ENCODE results near the gene ZDHHC7. TPM values are rescaled to one million over a fixed set of nuclear protein-coding genes. Genes with fewer than 3 reads are reported as not detected.

ZDHHC7 gene
- total and polyA plus RNA-seq, 9 donors, result 23.9 to 54.5 (median 32.7) TPM

GRCh38 chr16:85008271-85008670 is 3.1 kb downstream of the ZDHHC7 start:
- H3K4me1 ChIP-seq (ENCODE audit: insufficient read depth), result peaks cover 21% of the 10 kb centered on the region

GRCh38 chr16:85007496-85008214 is 3.7 kb downstream of the ZDHHC7 start:
- TF ChIP-seq EP300 (IDR thresholded peaks at IDR 0.05) (no peak), POLR2A (IDR thresholded peaks at IDR 0.05) (no peak), CTCF (IDR thresholded peaks at IDR 0.05) (no peak)
- WGBS, 3 donors, result 88 to 98% (median 95%) methylated on average over 7 of the region's 7 CpGs

More at GRCh38 chr16:85008271-85008670, 3.1 kb downstream of the ZDHHC7 start:
- H3K27me3 ChIP-seq, result no peaks in the 10 kb centered on the region
- TF ChIP-seq CTCF (IDR thresholded peaks at IDR 0.05) (no peak), POLR2A (IDR thresholded peaks at IDR 0.05) (no peak), EP300 (IDR thresholded peaks at IDR 0.05) (no peak)
- 83 to 98% (median 85%) methylated on average over 3 of the region's 3 CpGs for WGBS, 3 donors
- H3K9me3 ChIP-seq, result no peaks in the 10 kb centered on the region
- no peaks in the 10 kb centered on the region for H3K36me3 ChIP-seq
- intact Hi-C loops (cut with DNase I), result no loop called here
- H3K4me3 ChIP-seq, result no peak overlapping the region
- DNase-seq, result no peak
- no peak overlapping the region for H3K27ac ChIP-seq

GRCh38 chr16:85006639-85007038 is 4.7 kb downstream of the ZDHHC7 start:
- no peaks in the 10 kb centered on the region for H3K27me3 ChIP-seq
- intact Hi-C loops (cut with DNase I), result no loop called here
- no peaks in the 10 kb centered on the region for H3K36me3 ChIP-seq
- no peaks in the 10 kb centered on the region for H3K9me3 ChIP-seq
- 75 to 77% (median 76%) methylated on average over 7 of the region's 7 CpGs for WGBS, 3 donors
- no peak overlapping the region for H3K4me3 ChIP-seq
- peaks cover 32% of the 10 kb centered on the region for H3K4me1 ChIP-seq (ENCODE audit: insufficient read depth)
- TF ChIP-seq EP300 (IDR thresholded peaks at IDR 0.05), result no peak
- TF ChIP-seq CTCF (IDR thresholded peaks at IDR 0.05), result no peak
- TF ChIP-seq POLR2A (IDR thresholded peaks at IDR 0.05), result no peak
- H3K27ac ChIP-seq, result no peak overlapping the region
- no peak for DNase-seq

More at GRCh38 chr16:85007496-85008214, 3.7 kb downstream of the ZDHHC7 start:
- intact Hi-C loops (cut with DNase I), result no loop called here
- no peaks in the 10 kb centered on the region for H3K36me3 ChIP-seq
- H3K4me3 ChIP-seq, result no peak overlapping the region
- no peak for DNase-seq
- H3K4me1 ChIP-seq (ENCODE audit: insufficient read depth), result peaks cover 27% of the 10 kb centered on the region
- no peaks in the 10 kb centered on the region for H3K9me3 ChIP-seq
- no peak overlapping the region for H3K27ac ChIP-seq
- no peaks in the 10 kb centered on the region for H3K27me3 ChIP-seq

GRCh38 chr16:85005285-85006069 is 5.9 kb downstream of the ZDHHC7 start:
- peak overlapping the region; percentile 67 to 71 for H3K27ac ChIP-seq
- H3K9me3 ChIP-seq, result no peaks in the 10 kb centered on the region
- H3K4me3 ChIP-seq, result no peak overlapping the region
- no peaks in the 10 kb centered on the region for H3K27me3 ChIP-seq
- no peaks in the 10 kb centered on the region for H3K36me3 ChIP-seq
- 11 to 18% (median 11%) methylated on average over 11 of the region's 11 CpGs for WGBS, 3 donors
- intact Hi-C loops (cut with DNase I), result no loop called here
- peaks cover 39% of the 10 kb centered on the region for H3K4me1 ChIP-seq (ENCODE audit: insufficient read depth)
- TF ChIP-seq POLR2A (IDR thresholded peaks at IDR 0.05) (no peak), EP300 (IDR thresholded peaks at IDR 0.05) (no peak), CTCF (IDR thresholded peaks at IDR 0.05) (no peak)
- DNase-seq, result peak in 2 of 5 donors; percentile 51 to 67
